Kidney epithelial cell (primary cell): ENCODE measurements around the gene JPT1. TPM values are rescaled to one million over a fixed set of nuclear protein-coding genes. Genes with fewer than 3 reads are reported as not detected.
"Not testable (repeated sequence)": the region's sequence is repeated elsewhere in the genome, so short reads cannot be mapped to it uniquely, and the experiment has no call there.

ENCODE experiments used
- DNase-seq: peaks from one replicate; pipeline ENCODE4 v3.0.0-alpha.2; 2010; ENCODE audit warnings: low read depth
- H3K27me3 ChIP-seq: 2 replicates; pipeline ENCODE4 v1.6.0; 2011; ENCODE audit warnings: low read length; ENCODE audit not compliant: control insufficient read depth, insufficient read depth
- H3K36me3 ChIP-seq: 2 replicates; pipeline ENCODE4 v1.5.1; 2011; ENCODE audit warnings: low read length; ENCODE audit not compliant: control insufficient read depth, insufficient read depth
- H3K4me3 ChIP-seq: 2 replicates; pipeline ENCODE4 v1.5.1; 2011; ENCODE audit warnings: low read depth, mild to moderate bottlenecking, control low read depth, low read length
- total RNA-seq: library from RNA; depleted of rRNA; stranded (reverse); fragments of >200 nt; gene quantifications from 2 replicates; pipeline ENCODE4 v1.2.3, GENCODE V29; 2015
- TF ChIP-seq, protein P1 (sequence below): IDR thresholded peaks from 2 replicates; pipeline ENCODE4 v1.5.1; 2011; ENCODE audit warnings: mild to moderate bottlenecking, moderate library complexity, low read length, control low read depth, inconsistent platforms; ENCODE audit not compliant: insufficient read depth, poor library complexity, severe bottlenecking

JPT1 gene
- total RNA-seq, 1 donor from 2014 or later: 453 TPM

DNA sequence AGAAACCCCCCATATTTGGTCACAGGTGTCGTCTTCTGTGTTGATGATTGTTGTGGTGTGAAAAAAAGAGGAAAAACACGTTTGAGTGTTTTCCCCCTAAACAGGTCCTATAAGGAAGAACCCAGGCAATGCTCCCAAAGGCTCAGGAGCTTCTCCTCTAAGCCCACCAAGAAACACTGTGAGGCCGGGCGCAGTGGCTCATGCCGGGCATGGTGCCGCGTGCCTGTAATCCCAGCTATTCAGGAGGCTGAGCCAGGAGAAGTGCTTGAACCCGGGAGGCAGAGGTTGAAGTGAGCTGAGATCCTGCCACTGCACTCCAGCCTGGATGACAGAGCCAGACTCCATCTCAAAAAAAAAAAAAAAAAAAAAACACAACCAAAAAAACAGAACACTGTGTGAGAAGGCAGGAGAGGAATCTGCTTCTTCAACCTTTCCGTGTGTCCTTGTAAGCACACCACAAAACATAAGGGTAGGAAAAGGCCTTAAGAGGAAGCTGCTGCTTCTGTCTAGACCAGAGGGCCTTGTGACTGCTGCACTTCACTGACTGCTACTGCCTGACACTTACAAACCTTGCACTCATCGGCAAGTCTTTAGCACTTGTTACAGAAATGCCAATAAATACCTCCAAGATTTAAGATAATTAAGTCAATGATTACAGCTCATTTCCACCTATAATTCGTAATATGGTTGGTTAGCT is 9.3 kb downstream of the JPT1 start:
- no peak for DNase-seq
- H3K4me3 ChIP-seq: no peak overlapping the region
- H3K27me3 ChIP-seq: no peaks in the 10 kb centered on the region
- TF ChIP-seq, protein P1, sequence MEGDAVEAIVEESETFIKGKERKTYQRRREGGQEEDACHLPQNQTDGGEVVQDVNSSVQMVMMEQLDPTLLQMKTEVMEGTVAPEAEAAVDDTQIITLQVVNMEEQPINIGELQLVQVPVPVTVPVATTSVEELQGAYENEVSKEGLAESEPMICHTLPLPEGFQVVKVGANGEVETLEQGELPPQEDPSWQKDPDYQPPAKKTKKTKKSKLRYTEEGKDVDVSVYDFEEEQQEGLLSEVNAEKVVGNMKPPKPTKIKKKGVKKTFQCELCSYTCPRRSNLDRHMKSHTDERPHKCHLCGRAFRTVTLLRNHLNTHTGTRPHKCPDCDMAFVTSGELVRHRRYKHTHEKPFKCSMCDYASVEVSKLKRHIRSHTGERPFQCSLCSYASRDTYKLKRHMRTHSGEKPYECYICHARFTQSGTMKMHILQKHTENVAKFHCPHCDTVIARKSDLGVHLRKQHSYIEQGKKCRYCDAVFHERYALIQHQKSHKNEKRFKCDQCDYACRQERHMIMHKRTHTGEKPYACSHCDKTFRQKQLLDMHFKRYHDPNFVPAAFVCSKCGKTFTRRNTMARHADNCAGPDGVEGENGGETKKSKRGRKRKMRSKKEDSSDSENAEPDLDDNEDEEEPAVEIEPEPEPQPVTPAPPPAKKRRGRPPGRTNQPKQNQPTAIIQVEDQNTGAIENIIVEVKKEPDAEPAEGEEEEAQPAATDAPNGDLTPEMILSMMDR: no peak
- H3K36me3 ChIP-seq: peaks cover 4% of the 10 kb centered on the region

DNA sequence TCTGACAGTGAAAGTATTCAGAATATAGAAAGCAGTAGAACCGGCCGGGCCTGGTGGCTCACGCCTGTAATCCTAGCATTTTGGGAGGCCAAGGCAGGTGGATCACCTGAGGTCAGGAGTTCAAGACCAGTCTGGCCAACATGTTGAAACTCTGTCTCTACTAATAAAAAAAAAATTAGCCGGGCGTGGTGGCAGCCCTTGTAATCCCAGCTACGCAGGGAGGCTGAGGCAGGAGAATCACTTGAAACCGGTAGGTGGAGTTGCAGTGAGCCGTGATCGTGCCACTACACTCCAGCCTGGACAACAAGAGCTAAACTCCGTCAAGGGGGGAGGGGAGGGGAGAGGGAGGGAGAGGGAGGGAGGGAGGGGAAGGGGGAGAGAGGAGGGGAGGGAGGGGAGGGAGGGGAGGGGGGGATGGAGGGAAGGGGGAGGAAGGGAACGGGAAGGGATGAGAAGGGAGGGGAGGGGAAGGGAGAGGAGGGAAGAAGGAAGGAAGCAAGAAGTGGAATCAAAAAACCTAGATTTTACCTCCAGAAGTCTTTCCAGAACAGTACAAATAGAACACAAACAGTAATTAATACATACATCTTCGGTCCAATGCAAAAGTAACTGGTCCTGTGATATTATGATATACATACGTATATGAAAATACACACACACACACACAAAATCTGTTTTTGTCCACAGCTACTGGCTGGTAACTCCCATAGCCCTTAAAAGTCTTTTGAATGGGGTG is 11.9 kb downstream of the JPT1 start:
- Histone ChIP-seq H3K36me3 (peaks cover 4% of the 10 kb centered on the region), H3K27me3 (no peaks in the 10 kb centered on the region), H3K4me3 (no peak overlapping the region)
- DNase-seq: no peak
- TF ChIP-seq, protein P1: no peak

DNA sequence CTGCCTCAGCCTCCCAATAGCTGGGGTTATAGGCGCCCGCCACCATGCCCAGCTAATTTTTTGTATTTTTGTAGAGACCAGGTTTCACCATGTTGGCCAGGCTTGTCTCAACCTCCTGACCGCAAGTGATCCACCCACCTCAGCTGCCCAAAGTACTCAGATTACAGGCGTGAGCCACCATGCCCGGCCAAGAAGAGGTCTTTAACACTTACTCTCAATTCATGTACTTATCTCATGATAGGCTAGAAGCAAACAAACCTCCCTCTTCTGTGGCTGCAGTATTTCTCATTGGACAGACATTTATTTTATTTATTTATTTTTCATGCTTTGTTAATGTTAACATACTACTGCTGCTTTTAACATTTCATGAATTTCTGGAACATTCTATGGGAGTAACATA is 15.8 kb downstream of the JPT1 start:
- TF ChIP-seq, protein P1: no peak
- Histone ChIP-seq H3K36me3 (peaks cover 2% of the 10 kb centered on the region), H3K27me3 (no peaks in the 10 kb centered on the region), H3K4me3 (no peak overlapping the region)
- DNase-seq: no peak

DNA sequence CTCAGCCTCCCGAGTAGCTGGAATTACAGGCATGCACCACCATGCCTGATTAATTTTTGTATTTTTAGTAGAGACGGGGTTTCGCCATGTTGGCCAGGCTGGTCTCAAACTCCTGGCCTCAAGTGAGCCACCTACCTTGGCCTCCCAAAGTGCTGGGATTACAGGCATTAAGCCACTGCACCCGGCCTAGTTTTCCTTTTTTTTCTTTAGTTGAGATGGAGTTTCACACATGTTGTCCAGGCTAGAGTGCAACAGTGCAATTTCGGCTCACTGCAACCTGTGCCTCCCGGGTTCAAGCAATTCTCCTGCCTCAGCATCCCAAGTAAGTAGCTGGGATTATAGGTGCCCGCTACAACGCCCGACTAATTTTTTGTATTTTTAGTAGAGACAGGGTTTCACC is 16.6 kb downstream of the JPT1 start:
- not testable (repeated sequence) for H3K4me3 ChIP-seq, DNase-seq, H3K27me3 ChIP-seq, H3K36me3 ChIP-seq

DNA sequence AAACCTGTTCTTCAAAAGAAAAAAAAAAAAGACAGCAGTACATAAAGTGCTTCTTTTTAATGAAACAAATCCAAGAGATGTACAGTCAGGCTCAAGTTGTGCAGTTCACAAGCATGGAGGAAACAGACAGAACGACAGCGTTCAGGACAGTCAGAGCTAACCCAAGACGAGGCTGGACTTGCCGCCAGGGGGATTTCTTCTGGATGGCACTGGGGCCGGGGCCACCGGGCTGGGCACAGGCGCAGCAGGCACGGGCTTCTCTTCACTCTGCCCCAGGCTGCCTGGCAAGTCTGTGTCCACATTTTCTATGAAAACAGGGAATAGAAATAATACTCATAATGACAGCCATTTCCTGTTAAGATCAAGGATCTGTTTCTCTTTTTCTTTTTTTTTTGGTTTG is 18.4 kb downstream of the JPT1 start:
- Histone ChIP-seq H3K4me3 (no peak overlapping the region), H3K27me3 (no peaks in the 10 kb centered on the region), H3K36me3 (peaks cover 2% of the 10 kb centered on the region)
- TF ChIP-seq, protein P1: no peak
- no peak for DNase-seq

DNA sequence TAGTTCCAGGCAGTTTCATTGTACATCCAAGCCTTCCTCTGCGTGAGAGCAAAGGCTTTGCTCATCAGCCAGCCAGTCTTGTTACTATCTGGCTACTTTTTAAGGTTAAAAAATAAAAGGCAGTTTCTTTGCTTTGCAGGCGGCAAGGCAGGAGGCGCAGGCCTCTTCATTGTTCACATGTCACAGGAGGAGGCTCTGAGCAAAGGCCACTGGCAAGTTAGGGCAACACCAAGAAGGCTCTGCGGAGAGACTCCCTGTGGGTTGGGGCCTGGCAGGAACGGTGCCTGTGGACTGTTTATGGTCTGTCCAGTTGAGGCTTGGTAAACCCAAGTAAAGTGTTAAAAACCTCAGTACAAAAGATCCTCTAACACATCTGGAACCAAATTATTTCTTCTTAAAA is 18.9 kb downstream of the JPT1 start:
- TF ChIP-seq, protein P1: no peak
- Histone ChIP-seq H3K4me3 (no peak overlapping the region), H3K27me3 (no peaks in the 10 kb centered on the region), H3K36me3 (no peaks in the 10 kb centered on the region)
- no peak for DNase-seq

DNA sequence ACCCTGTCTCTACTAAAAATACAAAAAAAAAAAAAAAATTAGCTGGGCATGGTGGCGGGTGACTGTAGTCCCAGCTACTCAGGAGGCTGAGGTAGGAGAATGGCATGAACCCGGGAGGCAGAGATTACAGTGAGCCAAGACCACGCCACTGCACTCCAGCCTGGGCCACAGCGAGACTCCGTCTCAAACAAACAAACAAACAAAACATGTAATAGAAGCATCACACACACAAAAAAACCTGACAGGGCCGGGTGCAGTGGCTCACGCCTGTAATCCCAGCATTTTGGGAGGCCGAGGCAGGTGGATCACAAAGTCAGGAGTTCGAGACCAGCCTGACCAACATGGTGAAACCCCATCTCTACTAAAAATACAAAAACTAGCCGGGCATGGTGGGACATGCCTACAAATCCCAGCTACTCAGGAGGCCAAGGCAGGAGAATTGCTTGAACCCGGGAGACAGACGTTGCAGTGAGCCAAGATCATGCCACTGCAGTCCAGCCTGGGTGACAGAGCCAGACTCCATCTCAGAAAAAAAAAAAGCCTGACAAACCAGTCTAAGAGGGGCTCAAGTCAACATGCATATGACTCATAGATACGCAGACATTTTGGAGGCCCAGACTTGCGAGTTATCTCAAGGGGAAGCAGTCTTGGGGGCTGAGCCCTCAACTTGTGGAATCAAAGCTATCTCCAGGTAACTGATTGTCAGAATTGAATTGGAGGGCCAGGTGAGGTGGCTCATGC is 20.5 kb downstream of the JPT1 start:
- DNase-seq, H3K36me3 ChIP-seq, H3K27me3 ChIP-seq, H3K4me3 ChIP-seq: not testable (repeated sequence)
